ENCODE results near the gene AREL1. TPM values are rescaled to one million over a fixed set of nuclear protein-coding genes. Genes with fewer than 3 reads are reported as not detected.

AREL1 gene
- total and polyA plus RNA-seq, 2 experiments from 2014 or later = 14.9 to 19.2 TPM

GRCh38 chr14:74675219-74675618, 37.7 kb downstream of the AREL1 start:
- peaks cover 55% of the 10 kb centered on the region for H3K36me3 ChIP-seq
- TF ChIP-seq CTCF (IDR thresholded peaks at IDR 0.05; ENCODE audit: low read depth, low read length) = no peak
- H3K27me3 ChIP-seq = no peaks in the 10 kb centered on the region
- H3K4me1 ChIP-seq (ENCODE audit: low read depth) = no peaks in the 10 kb centered on the region
- no peak overlapping the region for H3K27ac ChIP-seq
- H3K9me3 ChIP-seq (ENCODE audit: low read depth) = no peaks in the 10 kb centered on the region
- DNase-seq (ENCODE audit: low read depth in 1 of 2, low spot score in 1 of 2) = no peak
- H3K4me3 ChIP-seq = no peak overlapping the region

GRCh38 chr14:74673768-74674167, 39.1 kb downstream of the AREL1 start:
- Histone ChIP-seq H3K4me3 (no peak overlapping the region), H3K36me3 (peaks cover 66% of the 10 kb centered on the region), H3K4me1 (ENCODE audit: low read depth) (no peaks in the 10 kb centered on the region), H3K27me3 (no peaks in the 10 kb centered on the region), H3K9me3 (ENCODE audit: low read depth) (no peaks in the 10 kb centered on the region), H3K27ac (no peak overlapping the region)
- no peak for DNase-seq (ENCODE audit: low read depth in 1 of 2, low spot score in 1 of 2)
- TF ChIP-seq CTCF (IDR thresholded peaks at IDR 0.05; ENCODE audit: low read depth, low read length) = no peak

GRCh38 chr14:74671789-74672188, 41.1 kb downstream of the AREL1 start:
- no peaks in the 10 kb centered on the region for H3K27me3 ChIP-seq
- no peaks in the 10 kb centered on the region for H3K4me1 ChIP-seq (ENCODE audit: low read depth)
- H3K27ac ChIP-seq = no peak overlapping the region
- DNase-seq (ENCODE audit: low read depth in 1 of 2, low spot score in 1 of 2) = peak in 1 of 2 donors; percentile 75
- no peak overlapping the region for H3K4me3 ChIP-seq
- no peaks in the 10 kb centered on the region for H3K9me3 ChIP-seq (ENCODE audit: low read depth)
- H3K36me3 ChIP-seq = peaks cover 71% of the 10 kb centered on the region
- no peak for TF ChIP-seq CTCF (IDR thresholded peaks at IDR 0.05; ENCODE audit: low read depth, low read length)

- no peak for TF ChIP-seq CTCF (IDR thresholded peaks at IDR 0.05; ENCODE audit: low read depth, low read length)
- no peaks in the 10 kb centered on the region for H3K4me1 ChIP-seq (ENCODE audit: low read depth)
- DNase-seq (ENCODE audit: low read depth in 1 of 2, low spot score in 1 of 2) = peak in 1 of 2 donors; percentile 42
- H3K9me3 ChIP-seq (ENCODE audit: low read depth) = no peaks in the 10 kb centered on the region
- no peak overlapping the region for H3K4me3 ChIP-seq
- H3K27me3 ChIP-seq = no peaks in the 10 kb centered on the region
- H3K36me3 ChIP-seq = peaks cover 71% of the 10 kb centered on the region
- H3K27ac ChIP-seq = no peak overlapping the region
Measured at GRCh38 chr14:74670726-74671411, 42.0 kb downstream of the AREL1 start.

- TF ChIP-seq CTCF (IDR thresholded peaks at IDR 0.05; ENCODE audit: low read depth, low read length) = no peak
- DNase-seq (ENCODE audit: low read depth in 1 of 2, low spot score in 1 of 2) = no peak
- no peak overlapping the region for H3K4me3 ChIP-seq
- H3K27me3 ChIP-seq = no peaks in the 10 kb centered on the region
- H3K9me3 ChIP-seq (ENCODE audit: low read depth) = no peaks in the 10 kb centered on the region
- H3K4me1 ChIP-seq (ENCODE audit: low read depth) = no peaks in the 10 kb centered on the region
- peaks cover 68% of the 10 kb centered on the region for H3K36me3 ChIP-seq
- no peak overlapping the region for H3K27ac ChIP-seq
Measured at GRCh38 chr14:74669846-74670245, 43.0 kb downstream of the AREL1 start.

Measured in cardiac muscle cell (in vitro differentiated cells and primary cell).